IPS-15b (cell line): Measurements from ENCODE around the gene KIF5B.
"Not testable (repeated sequence)": the region's sequence is repeated elsewhere in the genome, so short reads cannot be mapped to it uniquely, and the experiment has no call there.

Experiments used
- H3K27me3 ChIP-seq: one replicate; pipeline ENCODE4 v1.6.1; 2013; ENCODE audit warnings: low read length; ENCODE audit not compliant: control insufficient read depth, insufficient read depth
- H3K36me3 ChIP-seq: one replicate; pipeline ENCODE4 v1.6.1; 2013; ENCODE audit warnings: low read length; ENCODE audit not compliant: control insufficient read depth, insufficient read depth
- H3K4me1 ChIP-seq: one replicate; pipeline ENCODE4 v1.6.1; 2013; ENCODE audit warnings: mild to moderate bottlenecking, low read length; ENCODE audit not compliant: control insufficient read depth, insufficient read depth
- H3K4me3 ChIP-seq: one replicate; pipeline ENCODE4 v1.5.1; 2013; ENCODE audit warnings: low read depth, low read length
- H3K9ac ChIP-seq: one replicate; pipeline ENCODE4 v1.6.1; 2013; ENCODE audit warnings: low read depth, mild to moderate bottlenecking, low read length
- H3K9me3 ChIP-seq: one replicate; pipeline ENCODE4 v1.6.1; 2013; ENCODE audit warnings: mild to moderate bottlenecking, low read length; ENCODE audit not compliant: control insufficient read depth, insufficient read depth

The KIF5B gene

GRCh38 chr10:32002531-32002930, 53.7 kb downstream of the KIF5B start:
- peaks cover 14% of the 10 kb centered on the region for H3K4me1 ChIP-seq
- H3K4me3 ChIP-seq: no peak overlapping the region
- no peaks in the 10 kb centered on the region for H3K36me3 ChIP-seq
- no peaks in the 10 kb centered on the region for H3K27me3 ChIP-seq
- H3K9me3 ChIP-seq: no peaks in the 10 kb centered on the region
- H3K9ac ChIP-seq: no peak overlapping the region

GRCh38 chr10:32000937-32001336, 55.3 kb downstream of the KIF5B start:
- H3K36me3 ChIP-seq: no peaks in the 10 kb centered on the region
- H3K4me1 ChIP-seq: peaks cover 14% of the 10 kb centered on the region
- no peak overlapping the region for H3K4me3 ChIP-seq
- H3K9ac ChIP-seq: no peak overlapping the region
- no peaks in the 10 kb centered on the region for H3K27me3 ChIP-seq
- H3K9me3 ChIP-seq: no peaks in the 10 kb centered on the region

- peaks cover 14% of the 10 kb centered on the region for H3K4me1 ChIP-seq
- no peaks in the 10 kb centered on the region for H3K36me3 ChIP-seq
- H3K27me3 ChIP-seq: no peaks in the 10 kb centered on the region
- no peak overlapping the region for H3K9ac ChIP-seq
- no peak overlapping the region for H3K4me3 ChIP-seq
- no peaks in the 10 kb centered on the region for H3K9me3 ChIP-seq
Observed at GRCh38 chr10:31999836-32000235, 56.4 kb downstream of the KIF5B start.

- no peaks in the 10 kb centered on the region for H3K27me3 ChIP-seq
- no peak overlapping the region for H3K4me3 ChIP-seq
- H3K9me3 ChIP-seq: no peaks in the 10 kb centered on the region
- peaks cover 12% of the 10 kb centered on the region for H3K4me1 ChIP-seq
- no peaks in the 10 kb centered on the region for H3K36me3 ChIP-seq
- H3K9ac ChIP-seq: no peak overlapping the region
Observed at GRCh38 chr10:31999070-31999660, 57.1 kb downstream of the KIF5B start.

- H3K4me3 ChIP-seq: no peak overlapping the region
- H3K4me1 ChIP-seq: peaks cover 5% of the 10 kb centered on the region
Observed at GRCh38 chr10:31994926-31995325, 61.3 kb downstream of the KIF5B start.

GRCh38 chr10:31990937-31991336, 65.3 kb downstream of the KIF5B start:
- Histone ChIP-seq H3K4me1 (no peaks in the 10 kb centered on the region), H3K36me3 (no peaks in the 10 kb centered on the region), H3K9me3 (no peaks in the 10 kb centered on the region)

More at GRCh38 chr10:31994926-31995325, 61.3 kb downstream of the KIF5B start:
- H3K9ac ChIP-seq: no peak overlapping the region
- H3K36me3 ChIP-seq: no peaks in the 10 kb centered on the region
- no peaks in the 10 kb centered on the region for H3K27me3 ChIP-seq
- no peaks in the 10 kb centered on the region for H3K9me3 ChIP-seq

GRCh38 chr10:31987786-31988185, 68.4 kb downstream of the KIF5B start:
- H3K27me3 ChIP-seq, H3K4me3 ChIP-seq, H3K9ac ChIP-seq, H3K9me3 ChIP-seq, H3K36me3 ChIP-seq, H3K4me1 ChIP-seq: not testable (repeated sequence)

More at GRCh38 chr10:31990937-31991336, 65.3 kb downstream of the KIF5B start:
- Histone ChIP-seq H3K4me3 (no peak overlapping the region), H3K9ac (no peak overlapping the region), H3K27me3 (no peaks in the 10 kb centered on the region)

GRCh38 chr10:31982111-31982510, 74.1 kb downstream of the KIF5B start:
- Histone ChIP-seq H3K36me3 (no peaks in the 10 kb centered on the region), H3K4me1 (peaks cover 6% of the 10 kb centered on the region), H3K9ac (no peak overlapping the region), H3K4me3 (no peak overlapping the region), H3K27me3 (no peaks in the 10 kb centered on the region), H3K9me3 (no peaks in the 10 kb centered on the region)

GRCh38 chr10:31980471-31980870, 75.8 kb downstream of the KIF5B start:
- peaks cover 6% of the 10 kb centered on the region for H3K4me1 ChIP-seq
- no peak overlapping the region for H3K4me3 ChIP-seq
- H3K27me3 ChIP-seq: no peaks in the 10 kb centered on the region
- H3K36me3 ChIP-seq: no peaks in the 10 kb centered on the region
- no peak overlapping the region for H3K9ac ChIP-seq
- no peaks in the 10 kb centered on the region for H3K9me3 ChIP-seq

- not testable (repeated sequence) for H3K27me3 ChIP-seq, H3K4me1 ChIP-seq, H3K4me3 ChIP-seq, H3K9me3 ChIP-seq, H3K9ac ChIP-seq, H3K36me3 ChIP-seq
Observed at GRCh38 chr10:31979071-31979470, 77.2 kb downstream of the KIF5B start.

GRCh38 chr10:31978156-31978483, 78.1 kb downstream of the KIF5B start:
- Histone ChIP-seq H3K9ac (no peak overlapping the region), H3K4me3 (no peak overlapping the region), H3K36me3 (no peaks in the 10 kb centered on the region), H3K9me3 (no peaks in the 10 kb centered on the region), H3K27me3 (no peaks in the 10 kb centered on the region), H3K4me1 (peaks cover 6% of the 10 kb centered on the region)

GRCh38 chr10:31977440-31978155, 78.6 kb downstream of the KIF5B start:
- Histone ChIP-seq H3K27me3 (no peaks in the 10 kb centered on the region), H3K9me3 (no peaks in the 10 kb centered on the region), H3K4me3 (no peak overlapping the region), H3K4me1 (peaks cover 6% of the 10 kb centered on the region), H3K36me3 (no peaks in the 10 kb centered on the region), H3K9ac (no peak overlapping the region)
